GM19240 (cell line): ENCODE measurements around the gene SEMA4D.

Source experiments
- DNase-seq: peaks from one replicate; pipeline ENCODE4 v3.0.0; 2011; ENCODE audit warnings: low spot score; ENCODE audit not compliant: insufficient read length

The SEMA4D gene

DNA sequence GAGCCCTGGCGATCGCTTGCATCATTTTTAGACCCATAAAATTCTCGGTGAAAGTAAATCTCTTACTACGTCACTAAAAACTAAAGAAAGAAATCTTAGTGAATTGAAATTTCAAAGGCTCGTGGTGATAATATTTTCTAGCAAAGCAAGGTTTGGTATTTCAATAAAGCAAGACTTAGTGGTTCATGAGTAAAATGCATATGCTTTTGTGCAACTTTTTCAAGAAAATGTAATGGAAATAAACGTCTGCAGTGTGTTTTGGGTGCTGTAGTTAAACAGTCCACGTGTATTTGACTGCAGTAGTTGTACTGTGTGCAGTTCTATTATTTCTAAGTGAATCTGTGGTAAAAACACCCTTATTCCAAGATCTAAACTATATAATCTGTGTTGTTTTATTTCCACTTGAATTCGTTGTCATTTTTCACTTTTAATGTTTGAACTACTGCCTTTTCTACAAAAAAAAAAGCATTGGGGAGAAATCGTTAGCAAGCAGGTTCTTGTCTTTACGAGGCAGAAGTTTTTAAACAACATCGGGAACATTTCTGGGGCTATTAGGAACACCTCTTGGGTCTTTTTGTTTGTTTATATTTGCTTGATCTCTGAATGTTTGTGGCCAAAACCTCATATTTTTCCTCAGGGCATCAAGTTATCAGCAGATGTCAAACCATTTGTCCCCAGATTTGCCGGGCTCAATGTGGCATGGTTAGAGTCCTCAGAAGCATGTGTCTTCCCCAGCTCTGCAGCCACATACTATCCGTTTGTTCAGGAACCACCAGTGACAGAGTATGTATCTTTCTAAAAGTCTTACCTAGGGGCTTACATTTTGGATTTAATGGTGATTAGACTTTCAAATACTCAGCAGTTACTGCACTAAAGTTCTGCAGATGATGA, 178.7 kb downstream of the SEMA4D start:
- DNase-seq = no peak

DNA sequence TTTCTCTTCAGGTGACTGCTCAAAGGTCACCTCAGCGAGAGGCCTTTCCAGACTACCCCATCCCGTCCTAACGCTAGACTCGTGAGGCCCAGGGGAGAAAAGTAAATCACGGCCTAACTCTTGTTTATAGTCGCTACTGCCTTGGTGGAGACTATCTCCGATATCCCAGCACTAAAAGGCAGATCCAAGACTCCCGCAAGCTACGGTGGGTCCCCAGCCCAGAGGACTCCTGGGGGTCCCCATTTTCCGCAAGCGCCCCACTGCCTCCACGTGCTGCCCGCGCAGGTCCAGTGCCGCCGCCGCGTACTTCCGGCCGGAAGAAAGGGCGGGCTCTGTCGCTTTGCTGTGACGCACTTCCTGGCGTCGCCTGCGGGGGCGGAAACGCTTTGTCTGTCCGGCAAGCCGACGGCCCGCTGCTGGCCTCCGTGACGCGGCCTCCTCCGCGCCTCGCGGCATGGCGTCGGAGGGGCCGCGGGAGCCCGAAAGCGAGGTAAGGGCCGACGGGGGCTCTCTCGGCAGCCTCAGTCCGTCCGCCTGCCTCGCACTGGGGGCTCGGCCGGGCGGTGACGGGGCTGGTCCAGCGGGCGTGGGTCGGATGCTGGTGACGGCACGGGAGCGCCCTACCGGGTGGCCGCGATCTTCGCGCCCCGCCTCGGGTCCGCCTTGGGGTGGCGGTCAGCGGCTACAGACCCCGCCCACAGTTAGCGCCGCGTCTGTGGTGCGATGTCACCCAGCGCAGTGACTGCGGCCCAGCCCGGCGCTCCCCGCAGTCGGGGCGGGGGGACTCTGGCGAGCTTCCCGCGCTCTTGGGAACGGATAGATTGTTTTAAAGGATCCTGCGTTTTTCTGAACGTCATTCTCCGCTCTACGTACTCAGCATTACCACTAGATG, 179.5 kb downstream of the SEMA4D start, which contains the start of gene SECISBP2:
Gene SECISBP2, plus strand, starts transcription at position 378 of the 892 bp plus-strand sequence. Its CDS starts 77 bp downstream, at position 455.
- peak; percentile 39 for DNase-seq

DNA sequence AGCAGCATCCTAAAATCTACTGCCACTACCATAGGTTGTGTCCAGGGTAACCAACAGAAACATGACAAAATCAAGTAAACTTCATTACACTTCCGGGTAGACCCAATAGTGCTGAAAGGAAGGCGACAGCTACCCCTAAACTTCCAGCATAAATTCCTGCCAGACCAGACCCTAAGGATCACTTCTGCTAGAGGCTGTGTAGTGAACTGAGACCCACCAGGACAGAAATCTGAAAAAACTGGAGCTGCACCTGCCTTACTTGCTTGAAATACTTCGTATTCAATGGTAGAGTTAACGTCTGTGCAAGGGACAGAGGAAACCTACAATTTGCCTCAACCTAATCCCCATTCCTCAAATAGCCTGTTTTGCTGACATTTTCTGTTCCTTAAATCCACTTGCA, 180.6 kb downstream of the SEMA4D start:
- DNase-seq = no peak

DNA sequence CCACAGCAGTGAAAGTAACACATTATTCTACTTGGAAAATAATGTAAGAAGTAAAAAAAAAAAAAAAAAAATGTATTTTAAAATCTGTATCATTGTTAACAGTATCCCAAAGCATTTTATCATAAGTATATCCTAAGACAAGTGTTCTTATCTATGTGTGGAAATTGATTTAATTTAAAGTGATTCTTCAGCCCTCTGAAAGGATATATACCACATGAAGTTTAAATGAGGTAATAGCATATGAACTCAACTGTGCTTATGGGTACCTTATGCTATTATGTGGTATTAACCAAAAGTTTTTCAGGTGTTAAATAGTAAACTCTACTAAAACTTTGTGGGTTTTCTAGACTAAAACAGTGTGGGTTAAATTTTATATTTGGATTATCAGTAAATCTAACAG, 182.4 kb downstream of the SEMA4D start:
- no peak for DNase-seq

DNA sequence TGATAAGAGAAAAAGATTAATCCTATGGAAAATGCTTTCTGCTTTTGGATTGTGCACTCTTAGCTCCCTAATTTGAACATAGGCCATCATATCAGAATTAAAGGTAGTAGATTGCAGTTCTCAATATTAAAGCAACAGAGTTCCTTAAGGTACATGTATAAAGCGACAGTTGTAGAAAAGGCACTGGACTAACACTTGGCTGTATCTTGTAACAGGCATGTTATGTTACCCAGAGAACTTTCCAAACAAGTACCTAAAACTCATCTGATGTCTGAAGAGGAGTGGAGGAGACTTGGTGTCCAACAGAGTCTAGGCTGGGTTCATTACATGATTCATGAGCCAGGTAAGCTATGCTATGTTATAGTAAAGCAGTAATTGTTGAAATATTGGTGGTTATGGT, 183.0 kb downstream of the SEMA4D start:
- no peak for DNase-seq

DNA sequence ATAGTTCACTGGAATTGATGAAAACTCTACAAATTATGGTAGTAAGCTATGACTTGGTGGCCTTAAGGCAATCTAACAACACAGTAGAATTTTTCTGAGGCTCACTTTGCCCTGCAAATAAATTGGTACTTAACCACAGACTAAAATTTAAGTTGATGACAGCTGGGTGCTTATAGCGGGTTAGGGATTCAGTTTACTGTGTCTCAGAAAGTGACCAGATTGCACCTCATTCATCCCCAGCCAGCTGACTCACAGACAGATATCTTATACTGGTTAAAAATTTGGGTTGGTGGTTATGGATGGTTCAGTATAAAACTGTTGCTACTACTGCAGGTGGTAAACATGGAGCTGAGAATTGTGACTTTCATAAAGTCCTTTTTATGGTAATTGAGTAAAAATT, 184.1 kb downstream of the SEMA4D start:
- no peak for DNase-seq

DNA sequence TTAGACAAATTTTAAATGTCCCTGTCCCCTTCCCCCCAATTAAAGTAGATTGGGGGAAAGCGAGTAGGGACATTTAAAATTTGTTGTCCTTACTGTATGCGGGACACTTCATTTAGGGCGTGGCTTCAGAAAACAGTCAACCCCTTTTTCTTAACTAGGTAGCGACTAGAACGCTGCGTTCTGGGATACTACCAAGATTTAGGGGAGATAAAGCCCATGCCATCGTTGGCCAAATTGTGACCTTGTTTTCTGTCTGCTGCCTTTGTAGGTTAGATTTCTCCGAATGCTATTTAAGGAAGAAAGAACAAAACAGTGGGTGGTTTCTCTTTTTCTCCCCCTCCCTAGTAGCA, 185.7 kb downstream of the SEMA4D start:
- no peak for DNase-seq

DNA sequence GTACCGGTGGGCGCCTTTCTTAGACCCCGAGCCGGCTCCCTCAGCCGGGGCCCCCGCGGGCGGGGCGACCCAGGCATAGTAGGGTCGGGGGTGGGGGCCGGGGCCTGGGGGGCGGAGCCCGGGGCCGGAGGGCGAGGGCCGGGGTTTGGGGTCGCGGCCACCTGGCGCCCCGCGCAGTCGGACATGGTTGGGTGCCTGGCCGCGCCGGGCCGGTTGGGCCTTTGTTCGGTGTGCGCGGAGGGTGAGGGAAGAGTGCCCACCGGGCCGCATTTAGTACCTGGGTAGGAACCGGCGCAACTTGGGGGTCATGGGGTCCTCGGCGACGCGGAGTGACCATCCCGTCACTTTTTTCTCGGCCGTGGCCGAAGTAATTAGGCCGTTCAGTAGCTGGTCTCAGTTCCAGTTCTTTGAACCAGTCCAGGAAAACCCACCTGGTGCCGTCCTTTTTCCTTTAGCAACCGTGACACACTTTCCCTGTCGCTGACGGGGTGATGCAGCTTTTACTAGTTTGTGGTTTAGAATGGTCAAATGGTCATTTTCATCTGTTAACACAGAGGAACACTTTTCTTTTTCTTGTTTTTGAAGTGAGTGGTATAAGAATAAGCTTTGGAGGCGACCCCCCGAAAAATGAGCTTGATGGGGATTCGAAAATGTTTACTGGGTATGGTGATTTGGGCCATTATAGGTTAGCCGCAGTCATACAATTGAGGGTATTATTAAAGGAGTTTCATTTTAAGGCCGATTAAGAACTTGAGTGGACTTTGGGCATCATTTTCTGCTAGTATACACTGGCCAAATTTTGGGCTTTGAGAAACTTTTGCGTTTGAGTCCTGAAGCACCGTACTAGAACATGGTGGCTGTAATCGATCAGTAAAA, 186.3 kb downstream of the SEMA4D start:
- DNase-seq = no peak
